Right lobe of liver (tissue), 6 donors: ENCODE measurements around the gene ALDH4A1. TPM values are rescaled to one million over a fixed set of nuclear protein-coding genes. Genes with fewer than 3 reads are reported as not detected.
A peak's percentile ranks its signal among the peaks of the same experiment; 100 is the strongest.

Experiments used
- ATAC-seq, 4 donors: fragments of 200-7000 bp; cut with Tn5 transposase; one replicate each; pipeline ENCODE4 v1.9.1; 2020; ENCODE audit warnings: mild to moderate bottlenecking in 4 of 4, moderate library complexity in 4 of 4
- DNase-seq, 3 donors: peaks; one replicate each; pipeline ENCODE4 v3.0.0-alpha.2; 2020
- H3K27ac ChIP-seq, 3 donors: fragments of 200-600 bp; one replicate each; pipeline ENCODE4 v1.8.0; 2022
- H3K27me3 ChIP-seq, 2 donors: fragments of 200-600 bp; one replicate each; pipeline ENCODE4 v1.8.0; 2022
- H3K36me3 ChIP-seq, 4 donors: fragments of 200-600 bp; sonication (generic) in 1 of 4; one replicate each; pipeline versions ENCODE4 v1.5.1 to v1.8.0; 2017 to 2022; ENCODE audit warnings: control low read depth in 1 of 4
- H3K4me1 ChIP-seq, 4 donors: fragments of 200-600 bp; sonication (generic) in 1 of 4; one replicate each; pipeline versions ENCODE4 v1.5.1 to v1.8.0; 2017 to 2022; ENCODE audit warnings: control low read depth in 1 of 4
- H3K4me3 ChIP-seq, 3 donors: fragments of 200-600 bp; one replicate each; pipeline ENCODE4 v1.8.0; 2022
- H3K9me3 ChIP-seq, 4 donors: fragments of 200-600 bp; sonication (generic) in 1 of 4; one replicate each; pipeline versions ENCODE4 v1.5.1 to v1.8.0; 2017 to 2022; ENCODE audit warnings: control low read depth in 1 of 4
- CTCF ChIP-seq, 4 donors: fragments of 200-600 bp in 3 of 4; fragments of 450-650 bp in 1 of 4; IDR thresholded peaks; one replicate each; pipeline versions ENCODE4 v1.5.1 to v1.8.0; 2016 to 2022; ENCODE audit warnings: antibody characterized with exemption in 4 of 4, mild to moderate bottlenecking in 2 of 4
- POLR2A ChIP-seq: fragments of 450-650 bp; IDR thresholded peaks from one replicate; pipeline ENCODE4 v1.6.1; 2017; ENCODE audit warnings: antibody characterized with exemption, mild to moderate bottlenecking
- WGBS: methylation state at CpG from one replicate; pipeline ENCODE4 v1.1.6; 2018; ENCODE audit warnings: low coverage, low lambda C conversion rate; ENCODE audit not compliant: insufficient coverage; ENCODE audit errors: missing lambda C conversion rate; 5-methylcytosine and 5-hydroxymethylcytosine counted together
- intact Hi-C, 2 donors: fragments of 100-400 bp; cut with DNase I; formaldehyde crosslinking; loops; one replicate each; pipeline versions ENCODE4 v1.11.2 to v1.14.1; 2022
- total RNA-seq, 6 experiments: library from RNA; depleted of rRNA in 2 of 6; stranded (reverse); fragments of >200 nt in 2 of 6; fragmentation: NEBNext Ultra II Directional in 3 of 6; extraction: Animal tissue kit (Norgen Biotek cat#: 25700) in 3 of 6; gene quantifications; one replicate each; pipeline versions ENCODE4 v1.1.0 to v1.2.4, GENCODE V29; 2016 to 2023
- donor health status: DM: no; HTN: yes; CAD: no.
- donor health status: DM: no; HTN: no; CAD: no.
- donor health status: DM: no; HTN: no; CAD: no.
- donor health status: DM: no; HTN: yes; CAD: no.
- donor health status: DM: no; HTN: yes; CAD: no.

The ALDH4A1 gene
- total RNA-seq, 6 experiments from 2014 or later, result 218 to 364 (median 265) TPM

GRCh38 chr1:18876210-18876609, 26.1 kb downstream of the ALDH4A1 start:
- intact Hi-C loops, result no loop called here
- no peaks in the 10 kb centered on the region for H3K27me3 ChIP-seq
- TF ChIP-seq CTCF (IDR thresholded peaks at IDR 0.05), result no peak
- ATAC-seq, result no peak
- H3K4me3 ChIP-seq, result no peak overlapping the region
- peaks cover 0 to 74% (median 34%) of the 10 kb centered on the region in 4 donors for H3K36me3 ChIP-seq
- WGBS, result 83% methylated on average over 4 of the region's 10 CpGs
- H3K4me1 ChIP-seq, result peaks cover 0 to 9% (median 0%) of the 10 kb centered on the region in 4 donors
- no peaks in the 10 kb centered on the region for H3K9me3 ChIP-seq
- H3K27ac ChIP-seq, result no peak overlapping the region
- DNase-seq, result no peak

- H3K4me3 ChIP-seq, result no peak overlapping the region
- H3K27ac ChIP-seq, result no peak overlapping the region
- H3K27me3 ChIP-seq, result no peaks in the 10 kb centered on the region
- ATAC-seq (no peak), DNase-seq (no peak)
- WGBS, result 78% methylated on average over 2 of the region's 3 CpGs
- peaks cover 0 to 69% (median 32%) of the 10 kb centered on the region in 4 donors for H3K36me3 ChIP-seq
- TF ChIP-seq CTCF (IDR thresholded peaks at IDR 0.05) (no peak), POLR2A (no peak)
- H3K4me1 ChIP-seq, result peaks cover 0 to 9% (median 0%) of the 10 kb centered on the region in 4 donors
- H3K9me3 ChIP-seq, result no peaks in the 10 kb centered on the region
- intact Hi-C loops, result no loop called here
These were observed 26.6 kb downstream of the ALDH4A1 start for GRCh38 chr1:18875796-18876128.

GRCh38 chr1:18875107-18875795, 27.1 kb downstream of the ALDH4A1 start:
- peak; percentile 63 to 78 (median 75) for DNase-seq
- peaks cover 0 to 9% (median 0%) of the 10 kb centered on the region in 4 donors for H3K4me1 ChIP-seq
- no peaks in the 10 kb centered on the region for H3K27me3 ChIP-seq
- H3K36me3 ChIP-seq, result peaks cover 0 to 66% (median 30%) of the 10 kb centered on the region in 4 donors
- no peak overlapping the region for H3K4me3 ChIP-seq
- H3K9me3 ChIP-seq, result no peaks in the 10 kb centered on the region
- TF ChIP-seq POLR2A (no peak), CTCF (IDR thresholded peaks at IDR 0.05) (peak; percentile 59 to 72 (median 70))
- WGBS, result 32% methylated on average over 4 of the region's 20 CpGs
- intact Hi-C loops, result no loop called here
- no peak overlapping the region for H3K27ac ChIP-seq
- peak; percentile 59 to 66 (median 63) for ATAC-seq

- peaks cover 0 to 61% (median 28%) of the 10 kb centered on the region in 4 donors for H3K36me3 ChIP-seq
- no peaks in the 10 kb centered on the region for H3K27me3 ChIP-seq
- H3K4me1 ChIP-seq, result peaks cover 0 to 9% (median 0%) of the 10 kb centered on the region in 4 donors
- TF ChIP-seq CTCF (IDR thresholded peaks at IDR 0.05) (no peak), POLR2A (no peak)
- DNase-seq (peak; percentile 63 to 91 (median 86)), ATAC-seq (peak; percentile 54 to 88 (median 64))
- 67% methylated on average over 1 of the region's 8 CpGs for WGBS
- H3K9me3 ChIP-seq, result no peaks in the 10 kb centered on the region
- H3K4me3 ChIP-seq, result no peak overlapping the region
- no peak overlapping the region for H3K27ac ChIP-seq
- intact Hi-C loops, result no loop called here
These were observed 27.8 kb downstream of the ALDH4A1 start for GRCh38 chr1:18874600-18874999.
